ENCODE results near the gene NCBP3. TPM values are rescaled to one million over a fixed set of nuclear protein-coding genes. Genes with fewer than 3 reads are reported as not detected.
A peak's percentile ranks its signal among the peaks of the same experiment; 100 is the strongest.

The NCBP3 gene, protein sequence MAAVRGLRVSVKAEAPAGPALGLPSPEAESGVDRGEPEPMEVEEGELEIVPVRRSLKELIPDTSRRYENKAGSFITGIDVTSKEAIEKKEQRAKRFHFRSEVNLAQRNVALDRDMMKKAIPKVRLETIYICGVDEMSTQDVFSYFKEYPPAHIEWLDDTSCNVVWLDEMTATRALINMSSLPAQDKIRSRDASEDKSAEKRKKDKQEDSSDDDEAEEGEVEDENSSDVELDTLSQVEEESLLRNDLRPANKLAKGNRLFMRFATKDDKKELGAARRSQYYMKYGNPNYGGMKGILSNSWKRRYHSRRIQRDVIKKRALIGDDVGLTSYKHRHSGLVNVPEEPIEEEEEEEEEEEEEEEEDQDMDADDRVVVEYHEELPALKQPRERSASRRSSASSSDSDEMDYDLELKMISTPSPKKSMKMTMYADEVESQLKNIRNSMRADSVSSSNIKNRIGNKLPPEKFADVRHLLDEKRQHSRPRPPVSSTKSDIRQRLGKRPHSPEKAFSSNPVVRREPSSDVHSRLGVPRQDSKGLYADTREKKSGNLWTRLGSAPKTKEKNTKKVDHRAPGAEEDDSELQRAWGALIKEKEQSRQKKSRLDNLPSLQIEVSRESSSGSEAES
- polyA plus RNA-seq = 75.0 TPM
- long read RNA-seq, donor 1, full-length matches to known transcripts = 2 of 2 reads
- long read RNA-seq, donor 1, partial matches to known transcripts = 0 of 2 reads
- long read RNA-seq, donor 1, other reads (novel, unspliced or antisense) = 0 of 2 reads
- long read RNA-seq, donor 2, full-length matches to known transcripts = 2 of 7 reads
- long read RNA-seq, donor 2, partial matches to known transcripts = 5 of 7 reads
- long read RNA-seq, donor 2, other reads (novel, unspliced or antisense) = 0 of 7 reads
- long read RNA-seq, donor 3 = 0 reads
- long read RNA-seq, donor 4 = 0 reads
- long read RNA-seq, donor 5, full-length matches to known transcripts = 1 of 1 reads
- long read RNA-seq, donor 5, partial matches to known transcripts = 0 of 1 reads
- long read RNA-seq, donor 5, other reads (novel, unspliced or antisense) = 0 of 1 reads
- long read RNA-seq, donor 6, full-length matches to known transcripts = 1 of 1 reads
- long read RNA-seq, donor 6, partial matches to known transcripts = 0 of 1 reads
- long read RNA-seq, donor 6, other reads (novel, unspliced or antisense) = 0 of 1 reads
- long read RNA-seq, donor 7, full-length matches to known transcripts = 2 of 2 reads
- long read RNA-seq, donor 7, partial matches to known transcripts = 0 of 2 reads
- long read RNA-seq, donor 7, other reads (novel, unspliced or antisense) = 0 of 2 reads
- long read RNA-seq, donor 8, full-length matches to known transcripts = 4 of 4 reads
- long read RNA-seq, donor 8, partial matches to known transcripts = 0 of 4 reads
- long read RNA-seq, donor 8, other reads (novel, unspliced or antisense) = 0 of 4 reads
- long read RNA-seq, donor 9, partial matches to known transcripts = 0 of 2 reads
- long read RNA-seq, donor 9, other reads (novel, unspliced or antisense) = 0 of 2 reads
- long read RNA-seq, donor 10, full-length matches to known transcripts = 3 of 3 reads
- long read RNA-seq, donor 10, partial matches to known transcripts = 0 of 3 reads
- long read RNA-seq, donor 10, other reads (novel, unspliced or antisense) = 0 of 3 reads
- long read RNA-seq, donor 11, full-length matches to known transcripts = 1 of 6 reads
- long read RNA-seq, donor 11, partial matches to known transcripts = 5 of 6 reads
- long read RNA-seq, donor 11, other reads (novel, unspliced or antisense) = 0 of 6 reads

DNA sequence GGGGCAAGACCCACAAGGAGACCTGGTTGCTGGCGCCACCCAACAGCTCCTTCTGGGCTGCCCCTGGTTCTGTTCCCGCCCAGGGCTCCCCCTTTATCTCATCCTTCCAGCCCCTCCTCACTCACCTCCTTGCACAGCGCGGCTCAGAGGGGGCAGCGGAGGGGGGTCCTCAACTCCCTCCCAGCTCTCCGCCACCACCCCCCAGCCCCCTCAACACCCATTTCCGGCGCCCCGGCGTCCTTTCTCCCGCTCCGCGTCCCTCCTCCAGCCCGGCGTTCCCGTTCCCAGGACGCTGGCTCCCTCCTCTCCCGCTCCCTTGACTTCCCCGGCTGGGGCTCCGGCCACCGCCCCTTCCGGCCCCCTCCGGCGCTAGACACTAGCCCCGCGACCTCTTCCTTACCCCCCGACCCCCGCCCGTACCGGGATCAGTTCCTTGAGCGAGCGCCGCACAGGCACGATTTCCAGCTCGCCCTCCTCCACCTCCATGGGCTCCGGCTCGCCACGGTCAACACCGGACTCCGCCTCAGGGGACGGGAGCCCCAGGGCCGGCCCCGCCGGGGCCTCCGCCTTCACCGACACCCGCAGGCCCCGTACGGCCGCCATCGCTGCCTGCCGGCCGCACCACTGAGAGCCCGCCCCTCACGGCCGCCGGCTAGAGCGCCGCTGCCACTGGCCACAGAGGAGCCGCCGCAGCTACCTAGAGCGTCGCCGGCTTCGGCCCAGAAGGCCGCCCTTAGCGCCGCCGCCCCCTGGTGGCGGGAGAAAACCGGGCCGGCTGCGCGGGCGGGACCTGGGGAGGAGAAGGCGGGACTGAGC lies at the start of gene NCBP3:
Gene NCBP3, minus strand, starts transcription at position 626 of the 816 bp plus-strand sequence. Its CDS starts 23 bp downstream, at position 603.
- peaks cover 7% of the 10 kb centered on the region for H3K4me1 ChIP-seq (ENCODE audit: control insufficient read depth, insufficient read depth, low read length)
- no CpG with 5 or more reads among the region's 76 CpGs for WGBS (ENCODE audit: insufficient coverage, low lambda C conversion rate)
- peak within 1 kb of the TSS; percentile 85 for H3K27ac ChIP-seq (ENCODE audit: low read length)
- H3K27me3 ChIP-seq (ENCODE audit: control insufficient read depth, insufficient read depth, low read length) = no peaks in the 10 kb centered on the region
- peak within 1 kb of the TSS; percentile 99 for H3K4me3 ChIP-seq (ENCODE audit: low read length)
- peak; percentile 92 to 95 for DNase-seq
- H3K36me3 ChIP-seq (ENCODE audit: control insufficient read depth, insufficient read depth, low read length) = peaks cover 21% of the 10 kb centered on the region
- H3K9me3 ChIP-seq (ENCODE audit: control insufficient read depth, low read depth, low read length) = no peaks in the 10 kb centered on the region

DNA sequence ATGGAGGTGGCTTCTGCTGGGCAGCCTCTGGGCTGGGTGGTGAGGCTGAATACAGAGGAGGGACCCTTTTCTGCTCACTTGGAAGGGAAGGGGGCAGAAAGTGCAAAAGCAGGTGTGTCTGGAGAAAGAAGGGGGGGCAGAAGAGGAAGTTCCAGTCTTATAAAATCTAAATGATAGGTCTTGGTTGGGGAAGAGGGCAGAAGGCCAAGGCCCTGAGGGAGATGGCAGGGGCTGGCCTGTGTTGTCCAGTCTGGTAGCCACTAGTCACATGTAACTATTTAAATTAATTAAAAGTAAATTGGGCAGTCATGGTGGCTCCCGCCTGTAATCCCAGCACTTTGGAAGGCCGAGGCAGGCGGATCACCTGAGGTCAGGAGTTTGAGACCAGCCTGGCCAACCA lies 49.3 kb upstream of the NCBP3 start:
- Histone ChIP-seq H3K4me3 (ENCODE audit: low read length) (no peak overlapping the region), H3K27ac (ENCODE audit: low read length) (peak overlapping the region; percentile 88), H3K9me3 (ENCODE audit: control insufficient read depth, low read depth, low read length) (no peaks in the 10 kb centered on the region), H3K36me3 (ENCODE audit: control insufficient read depth, insufficient read depth, low read length) (peaks cover 12% of the 10 kb centered on the region), H3K4me1 (ENCODE audit: control insufficient read depth, insufficient read depth, low read length) (peaks cover 26% of the 10 kb centered on the region), H3K27me3 (ENCODE audit: control insufficient read depth, insufficient read depth, low read length) (no peaks in the 10 kb centered on the region)
- WGBS (ENCODE audit: insufficient coverage, low lambda C conversion rate) = no CpG with 5 or more reads among the region's 3 CpGs
- no peak for DNase-seq

DNA sequence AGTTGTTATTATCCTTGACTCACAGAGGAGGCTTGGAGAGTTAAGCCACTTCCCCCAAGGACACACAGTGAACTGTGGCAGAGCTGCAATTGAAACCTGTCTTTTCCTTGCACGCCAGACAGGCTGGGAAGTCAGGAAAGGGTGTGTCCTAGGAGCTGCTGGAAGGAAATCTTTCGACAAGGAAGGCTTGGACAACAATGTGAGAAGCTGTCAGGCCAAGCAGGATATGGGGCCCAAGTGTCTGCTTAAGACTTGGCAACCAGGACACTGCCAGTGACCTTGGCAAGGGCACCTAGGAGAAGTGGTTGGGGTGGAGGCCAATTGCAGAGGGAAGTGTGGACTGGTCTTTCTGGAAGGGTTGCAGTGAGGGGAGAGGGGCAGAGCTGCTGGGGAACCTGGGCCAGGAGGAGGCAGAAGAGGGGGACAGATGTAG lies 48.9 kb upstream of the NCBP3 start:
- H3K36me3 ChIP-seq (ENCODE audit: control insufficient read depth, insufficient read depth, low read length) = peaks cover 12% of the 10 kb centered on the region
- WGBS (ENCODE audit: insufficient coverage, low lambda C conversion rate) = 50% methylated on average over 1 of the region's 2 CpGs
- no peaks in the 10 kb centered on the region for H3K9me3 ChIP-seq (ENCODE audit: control insufficient read depth, low read depth, low read length)
- H3K4me1 ChIP-seq (ENCODE audit: control insufficient read depth, insufficient read depth, low read length) = peaks cover 26% of the 10 kb centered on the region
- no peaks in the 10 kb centered on the region for H3K27me3 ChIP-seq (ENCODE audit: control insufficient read depth, insufficient read depth, low read length)
- H3K27ac ChIP-seq (ENCODE audit: low read length) = peak overlapping the region; percentile 88
- DNase-seq = peak; percentile 78 to 90
- no peak overlapping the region for H3K4me3 ChIP-seq (ENCODE audit: low read length)

DNA sequence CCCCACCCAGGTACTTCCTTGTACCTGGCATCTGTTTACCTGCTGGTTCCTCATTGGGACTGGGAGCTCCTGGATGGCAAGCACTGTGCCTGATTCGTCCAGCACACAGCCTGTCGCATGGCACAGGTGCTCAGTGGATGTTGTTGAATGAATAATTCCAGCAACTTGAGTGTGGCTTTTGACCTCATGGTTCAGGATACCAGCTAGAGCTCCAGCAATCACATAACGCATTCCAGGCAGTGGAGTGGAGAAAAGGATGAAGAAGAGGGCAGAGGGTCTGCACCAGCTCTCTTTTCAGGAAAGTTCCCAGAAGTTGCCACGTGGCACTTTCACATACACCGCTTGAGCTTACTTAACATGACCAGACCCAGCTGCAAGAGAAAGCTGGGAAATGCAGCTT lies 48.1 kb upstream of the NCBP3 start:
- peak overlapping the region; percentile 88 for H3K27ac ChIP-seq (ENCODE audit: low read length)
- no peaks in the 10 kb centered on the region for H3K9me3 ChIP-seq (ENCODE audit: control insufficient read depth, low read depth, low read length)
- H3K27me3 ChIP-seq (ENCODE audit: control insufficient read depth, insufficient read depth, low read length) = no peaks in the 10 kb centered on the region
- no peak for DNase-seq
- peaks cover 26% of the 10 kb centered on the region for H3K4me1 ChIP-seq (ENCODE audit: control insufficient read depth, insufficient read depth, low read length)
- no CpG with 5 or more reads among the region's 5 CpGs for WGBS (ENCODE audit: insufficient coverage, low lambda C conversion rate)
- no peak overlapping the region for H3K4me3 ChIP-seq (ENCODE audit: low read length)
- peaks cover 12% of the 10 kb centered on the region for H3K36me3 ChIP-seq (ENCODE audit: control insufficient read depth, insufficient read depth, low read length)

DNA sequence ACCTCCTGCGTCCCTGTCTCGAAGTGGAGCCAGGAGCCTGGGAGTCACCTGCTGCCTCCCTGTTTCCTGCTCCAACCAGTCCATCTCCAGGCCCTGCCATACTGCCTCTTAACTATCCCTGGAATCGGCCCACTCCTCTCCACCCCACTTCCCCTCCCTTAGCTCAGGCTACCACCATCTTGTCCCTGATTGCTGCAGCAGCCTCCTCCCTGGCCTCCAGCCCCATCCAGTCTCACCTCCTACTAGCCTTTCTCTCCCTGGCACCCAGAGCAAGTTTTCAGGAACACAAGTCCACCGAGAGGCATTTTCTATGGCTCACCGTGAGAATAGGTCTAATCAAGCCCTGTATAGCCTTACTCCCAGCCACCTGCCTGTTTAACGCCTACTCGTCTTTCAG lies 47.7 kb upstream of the NCBP3 start:
- 82% methylated on average over 2 of the region's 7 CpGs for WGBS (ENCODE audit: insufficient coverage, low lambda C conversion rate)
- DNase-seq = no peak
- Histone ChIP-seq H3K4me1 (ENCODE audit: control insufficient read depth, insufficient read depth, low read length) (peaks cover 30% of the 10 kb centered on the region), H3K27ac (ENCODE audit: low read length) (peak overlapping the region; percentile 88), H3K27me3 (ENCODE audit: control insufficient read depth, insufficient read depth, low read length) (no peaks in the 10 kb centered on the region), H3K36me3 (ENCODE audit: control insufficient read depth, insufficient read depth, low read length) (peaks cover 10% of the 10 kb centered on the region), H3K4me3 (ENCODE audit: low read length) (peak overlapping the region; percentile 50), H3K9me3 (ENCODE audit: control insufficient read depth, low read depth, low read length) (no peaks in the 10 kb centered on the region)

DNA sequence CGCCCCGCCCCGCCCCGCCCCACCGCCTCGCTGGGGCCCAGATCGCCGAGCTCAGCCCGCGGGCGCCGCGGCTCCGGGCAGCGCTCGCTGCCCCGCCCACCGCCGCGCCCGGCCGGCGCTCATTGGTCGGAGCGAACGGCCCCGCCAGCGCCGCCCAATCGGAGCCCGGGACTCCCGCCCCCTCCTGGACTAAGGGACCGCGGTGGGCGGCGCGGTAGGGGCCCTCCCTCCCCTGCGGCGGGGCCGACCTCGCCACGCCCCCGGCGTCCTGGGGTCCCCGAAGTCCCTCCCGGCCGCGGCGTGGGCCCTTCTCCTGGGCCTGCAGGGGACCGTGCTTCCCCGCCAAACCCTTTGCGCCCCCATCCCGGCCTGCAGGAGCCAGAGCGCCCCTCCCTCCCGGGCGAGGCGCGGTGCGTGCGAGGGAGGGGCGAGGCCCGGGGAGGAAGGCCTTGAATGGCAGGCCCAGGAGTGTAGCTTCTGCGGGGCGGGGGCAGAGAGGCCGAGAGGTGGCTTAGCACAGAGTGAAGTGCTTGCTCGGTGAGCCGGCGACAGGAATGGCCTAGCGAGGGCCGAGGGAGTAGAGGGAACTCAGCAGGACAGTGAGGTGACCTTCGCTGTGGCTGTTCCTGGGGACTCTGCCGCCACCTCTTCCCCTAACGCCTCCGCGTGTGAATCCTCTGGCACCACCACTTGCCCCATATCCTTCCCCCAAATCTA lies 47.1 kb upstream of the NCBP3 start, which contains the start of gene CAMKK1:
Gene CAMKK1, minus strand, starts transcription at position 51 of the 717 bp plus-strand sequence. CDS start 7,366 bp downstream, outside the sequence.
- no CpG with 5 or more reads among the region's 75 CpGs for WGBS (ENCODE audit: insufficient coverage, low lambda C conversion rate)
- Histone ChIP-seq H3K9me3 (ENCODE audit: control insufficient read depth, low read depth, low read length) (no peaks in the 10 kb centered on the region), H3K36me3 (ENCODE audit: control insufficient read depth, insufficient read depth, low read length) (peaks cover 7% of the 10 kb centered on the region), H3K27me3 (ENCODE audit: control insufficient read depth, insufficient read depth, low read length) (no peaks in the 10 kb centered on the region), H3K4me1 (ENCODE audit: control insufficient read depth, insufficient read depth, low read length) (peaks cover 34% of the 10 kb centered on the region), H3K4me3 (ENCODE audit: low read length) (peak within 1 kb of the TSS; percentile 50), H3K27ac (ENCODE audit: low read length) (peak within 1 kb of the TSS; percentile 88)
- peak; percentile 88 to 96 for DNase-seq

DNA sequence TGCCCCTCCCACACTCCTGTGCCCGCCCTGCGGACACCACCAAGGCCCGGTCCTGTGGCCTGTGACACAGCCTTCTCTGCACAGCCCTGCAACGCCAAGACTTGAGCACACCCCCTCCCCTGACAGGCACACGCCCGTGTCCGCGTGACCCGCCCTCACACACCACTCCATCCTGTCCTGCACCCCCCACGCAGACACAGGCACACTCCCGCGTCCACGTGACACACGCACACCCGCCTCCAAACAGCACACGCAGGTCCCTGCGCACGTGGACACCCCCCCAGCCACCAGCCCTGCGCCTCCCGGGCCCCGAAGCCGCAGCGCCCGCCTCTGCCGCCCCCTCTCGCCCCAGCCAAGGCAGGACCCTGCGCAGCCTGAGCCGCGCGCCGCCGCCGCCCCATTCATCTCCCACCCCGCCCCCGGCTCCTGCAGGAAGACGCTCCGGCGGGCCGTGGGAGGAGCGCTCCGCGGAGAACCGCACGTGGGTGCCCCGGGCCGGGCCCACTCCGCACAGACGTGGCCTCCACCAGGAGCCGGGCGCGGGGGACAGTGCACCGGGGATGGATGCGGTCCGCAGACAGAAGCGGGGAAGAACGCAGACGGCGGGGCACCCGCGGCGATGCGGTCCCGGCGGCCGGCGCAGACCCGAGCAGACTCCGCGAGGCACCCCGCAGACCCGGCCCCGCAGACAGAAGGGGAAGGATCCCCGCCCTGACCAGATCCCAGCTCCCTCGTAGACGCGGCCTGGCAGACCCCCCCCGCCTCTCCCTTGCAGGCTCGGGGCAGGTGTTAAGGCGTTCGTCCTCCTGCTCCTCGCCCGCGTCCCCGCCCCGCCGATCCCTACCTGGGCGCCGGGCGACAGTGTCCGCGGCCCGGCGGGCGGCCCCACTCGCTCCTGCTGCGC lies 46.3 kb upstream of the NCBP3 start:
- Histone ChIP-seq H3K9me3 (ENCODE audit: control insufficient read depth, low read depth, low read length) (no peaks in the 10 kb centered on the region), H3K36me3 (ENCODE audit: control insufficient read depth, insufficient read depth, low read length) (peaks cover 1% of the 10 kb centered on the region), H3K27ac (ENCODE audit: low read length) (peak overlapping the region; percentile 18), H3K4me3 (ENCODE audit: low read length) (peak overlapping the region; percentile 45), H3K4me1 (ENCODE audit: control insufficient read depth, insufficient read depth, low read length) (peaks cover 39% of the 10 kb centered on the region), H3K27me3 (ENCODE audit: control insufficient read depth, insufficient read depth, low read length) (no peaks in the 10 kb centered on the region)
- peak; percentile 74 to 83 for DNase-seq
- WGBS (ENCODE audit: insufficient coverage, low lambda C conversion rate) = no CpG with 5 or more reads among the region's 96 CpGs

DNA sequence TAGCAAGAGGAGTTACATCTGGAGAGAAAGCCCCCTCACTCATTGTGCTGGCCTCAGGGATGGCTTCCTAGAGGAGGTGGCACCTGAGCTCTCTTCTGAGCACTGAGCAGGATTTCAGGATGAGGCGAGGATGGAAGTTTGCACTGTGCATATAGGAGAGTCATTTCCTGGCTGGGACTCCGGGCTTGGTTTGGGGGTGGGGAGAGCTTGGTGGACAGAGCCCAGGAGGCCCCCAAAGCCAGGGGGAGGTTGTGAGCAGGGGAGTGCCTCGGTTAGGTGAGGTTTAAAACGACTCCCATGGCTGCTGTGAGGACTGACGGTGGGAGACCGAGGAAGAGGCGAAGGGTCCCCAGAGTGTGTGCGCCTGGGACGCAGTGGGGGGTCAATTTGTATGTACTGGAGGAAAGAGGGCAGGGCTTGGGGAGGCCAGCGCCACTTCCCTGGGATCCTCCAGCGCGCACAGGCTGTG lies 45.6 kb upstream of the NCBP3 start:
- no CpG with 5 or more reads among the region's 12 CpGs for WGBS (ENCODE audit: insufficient coverage, low lambda C conversion rate)
- no peaks in the 10 kb centered on the region for H3K27me3 ChIP-seq (ENCODE audit: control insufficient read depth, insufficient read depth, low read length)
- H3K36me3 ChIP-seq (ENCODE audit: control insufficient read depth, insufficient read depth, low read length) = no peaks in the 10 kb centered on the region
- peak overlapping the region; percentile 45 for H3K4me3 ChIP-seq (ENCODE audit: low read length)
- no peak overlapping the region for H3K27ac ChIP-seq (ENCODE audit: low read length)
- no peak for DNase-seq
- peaks cover 39% of the 10 kb centered on the region for H3K4me1 ChIP-seq (ENCODE audit: control insufficient read depth, insufficient read depth, low read length)
- H3K9me3 ChIP-seq (ENCODE audit: control insufficient read depth, low read depth, low read length) = no peaks in the 10 kb centered on the region
